ENCODE results near the gene HPS6. TPM values are rescaled to one million over a fixed set of nuclear protein-coding genes. Genes with fewer than 3 reads are reported as not detected.
"Not testable (repeated sequence)": the region's sequence is repeated elsewhere in the genome, so short reads cannot be mapped to it uniquely, and the experiment has no call there.

The HPS6 gene
- total and polyA plus RNA-seq, 4 donors = 12.2 to 18.3 (median 12.8) TPM

DNA sequence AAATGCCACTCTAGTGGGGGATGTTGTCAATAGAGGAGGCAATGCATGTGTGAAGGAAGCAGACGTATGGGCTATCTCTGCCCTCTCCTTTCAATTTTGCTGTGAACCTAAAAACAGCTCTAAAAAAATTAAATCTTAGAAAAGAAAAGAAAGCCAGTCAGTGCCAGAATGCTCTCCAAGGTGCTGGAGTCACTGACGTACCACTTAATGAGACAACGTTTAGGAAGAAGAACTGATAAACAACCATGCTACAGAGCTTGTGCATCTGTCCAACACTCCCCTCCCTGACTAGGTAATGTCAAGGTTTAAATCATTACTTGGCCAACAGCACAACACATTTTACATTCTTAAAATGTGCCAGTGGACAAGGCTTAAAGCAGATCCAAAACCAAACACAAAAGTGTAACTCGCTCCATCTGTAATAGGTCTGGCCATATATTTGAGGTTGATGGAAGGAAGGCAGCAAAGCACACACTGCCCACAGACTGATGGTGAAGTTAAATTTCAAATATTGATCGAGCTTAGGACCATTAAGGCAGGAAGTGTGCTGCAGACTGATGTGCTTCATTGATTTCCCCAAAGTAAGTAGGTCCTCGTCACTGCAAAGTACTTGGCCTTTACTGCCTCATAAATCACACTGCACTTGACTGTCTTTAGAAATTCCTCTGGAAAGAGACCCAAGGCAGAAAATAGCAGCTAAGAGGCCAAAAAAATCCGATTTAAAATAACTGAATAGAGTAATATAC, 24.7 kb upstream of the HPS6 start:
- peaks cover 21% of the 10 kb centered on the region for H3K36me3 ChIP-seq (ENCODE audit: control insufficient read depth, insufficient read depth, low read length)
- no peak overlapping the region for H3K4me3 ChIP-seq (ENCODE audit: low read depth, low read length)
- DNase-seq (ENCODE audit: low read depth in 4 of 6, low spot score in 6 of 6) = peak in 1 of 6 donors; percentile 74
- H3K27me3 ChIP-seq (ENCODE audit: control insufficient read depth, insufficient read depth, low read length) = no peaks in the 10 kb centered on the region
- no peaks in the 10 kb centered on the region for H3K9me3 ChIP-seq (ENCODE audit: control insufficient read depth, insufficient read depth, low read length)
- 13% methylated on average over 3 of the region's 7 CpGs for WGBS (ENCODE audit: insufficient coverage)
- peaks cover 9% of the 10 kb centered on the region for H3K4me1 ChIP-seq (ENCODE audit: control insufficient read depth, insufficient read depth, low read length)
- no peak overlapping the region for H3K27ac ChIP-seq (ENCODE audit: low read depth, low read length)

- DNase-seq (ENCODE audit: low read depth in 4 of 6, low spot score in 6 of 6) = no peak
- Histone ChIP-seq H3K27me3 (ENCODE audit: control insufficient read depth, insufficient read depth, low read length) (no peaks in the 10 kb centered on the region), H3K9me3 (ENCODE audit: control insufficient read depth, insufficient read depth, low read length) (no peaks in the 10 kb centered on the region), H3K36me3 (ENCODE audit: control insufficient read depth, insufficient read depth, low read length) (no peaks in the 10 kb centered on the region), H3K27ac (ENCODE audit: low read depth, low read length) (no peak overlapping the region), H3K4me3 (ENCODE audit: low read depth, low read length) (no peak overlapping the region), H3K4me1 (ENCODE audit: control insufficient read depth, insufficient read depth, low read length) (peaks cover 9% of the 10 kb centered on the region)
- 83% methylated on average over 1 of the region's 3 CpGs for WGBS (ENCODE audit: insufficient coverage)
Observed at GRCh38 chr10:102045292-102045691, 19.9 kb upstream of the HPS6 start.

DNA sequence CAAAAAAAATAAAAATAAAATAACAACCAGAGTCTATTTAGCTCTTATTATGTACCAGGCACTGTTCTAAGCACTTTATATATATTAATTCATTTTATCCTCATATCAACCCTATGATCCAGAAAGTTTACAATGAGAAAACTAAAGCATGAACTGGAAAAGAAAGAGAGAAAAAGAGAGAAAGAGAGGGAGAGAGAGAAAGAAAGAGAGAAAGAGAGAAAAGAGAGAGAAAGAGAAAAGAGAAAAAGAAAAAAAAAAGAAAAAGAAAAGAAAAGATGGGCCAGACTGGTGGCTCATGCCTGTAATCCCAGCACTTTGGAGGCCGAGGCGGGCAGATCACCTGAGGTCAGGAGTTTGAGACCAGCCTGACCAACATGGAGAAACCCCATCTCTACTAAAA, 19.1 kb upstream of the HPS6 start:
- Histone ChIP-seq H3K36me3 (ENCODE audit: control insufficient read depth, insufficient read depth, low read length) (no peaks in the 10 kb centered on the region), H3K4me1 (ENCODE audit: control insufficient read depth, insufficient read depth, low read length) (peaks cover 9% of the 10 kb centered on the region), H3K27ac (ENCODE audit: low read depth, low read length) (no peak overlapping the region), H3K4me3 (ENCODE audit: low read depth, low read length) (no peak overlapping the region), H3K9me3 (ENCODE audit: control insufficient read depth, insufficient read depth, low read length) (no peaks in the 10 kb centered on the region), H3K27me3 (ENCODE audit: control insufficient read depth, insufficient read depth, low read length) (no peaks in the 10 kb centered on the region)
- no peak for DNase-seq (ENCODE audit: low read depth in 4 of 6, low spot score in 6 of 6)
- no CpG with 5 or more reads among the region's 2 CpGs for WGBS (ENCODE audit: insufficient coverage)

- H3K4me3 ChIP-seq (ENCODE audit: low read depth, low read length) = peak overlapping the region; percentile 97
- not testable (repeated sequence) for DNase-seq (ENCODE audit: low read depth in 4 of 6, low spot score in 6 of 6); H3K27me3 ChIP-seq (ENCODE audit: control insufficient read depth, insufficient read depth, low read length); H3K9me3 ChIP-seq (ENCODE audit: control insufficient read depth, insufficient read depth, low read length); H3K36me3 ChIP-seq (ENCODE audit: control insufficient read depth, insufficient read depth, low read length)
- 69% methylated on average over 7 of the region's 34 CpGs for WGBS (ENCODE audit: insufficient coverage)
- H3K4me1 ChIP-seq (ENCODE audit: control insufficient read depth, insufficient read depth, low read length) = peaks cover 14% of the 10 kb centered on the region
- peak overlapping the region; percentile 86 for H3K27ac ChIP-seq (ENCODE audit: low read depth, low read length)
Observed at GRCh38 chr10:102054881-102055646, 10.1 kb upstream of the HPS6 start.

DNA sequence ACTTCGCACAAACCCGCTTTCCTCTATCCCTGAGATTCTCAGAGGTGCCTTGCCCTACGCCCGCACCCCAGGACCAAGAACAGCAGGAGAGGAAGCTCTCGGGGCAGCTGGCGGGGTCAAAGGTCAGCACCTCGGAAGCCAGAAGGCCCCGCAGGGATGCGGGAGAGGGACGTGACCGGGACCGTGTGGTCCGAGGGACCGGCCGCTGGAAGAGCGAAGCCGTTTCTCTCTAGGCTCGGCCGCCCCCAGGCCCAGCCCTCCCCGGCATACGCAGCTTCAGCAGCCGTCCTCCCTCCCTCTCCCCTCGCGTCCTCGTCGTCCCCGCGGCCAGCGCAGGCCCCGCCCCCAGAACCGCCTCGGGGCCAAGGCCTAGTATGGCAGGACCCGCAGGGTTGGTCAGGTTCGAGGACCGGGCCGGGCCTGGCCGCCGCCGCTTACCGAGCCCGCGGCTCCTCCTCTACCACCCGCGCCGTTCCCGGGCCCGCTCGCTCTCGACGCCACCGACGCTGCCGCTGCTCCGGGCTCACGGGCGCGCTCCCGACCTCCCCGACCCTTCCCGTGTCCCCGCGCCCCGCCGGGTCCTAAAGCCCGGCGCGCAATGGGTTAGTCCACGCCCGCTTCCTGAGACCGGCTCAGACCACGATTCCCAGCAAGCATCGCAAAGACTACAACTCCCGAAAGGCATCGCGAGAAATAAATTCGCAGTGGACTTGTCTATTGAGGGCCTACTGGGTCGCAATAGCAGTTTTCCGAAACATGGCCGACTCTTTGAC, 9.3 kb upstream of the HPS6 start, which contains the start of gene ARMH3:
Gene ARMH3, minus strand, starts transcription at position 527 of the 773 bp plus-strand sequence. CDS start 16,059 bp downstream, outside the sequence.
- H3K4me1 ChIP-seq (ENCODE audit: control insufficient read depth, insufficient read depth, low read length) = peaks cover 14% of the 10 kb centered on the region
- DNase-seq (ENCODE audit: low read depth in 4 of 6, low spot score in 6 of 6) = peak; percentile 93 to 99 (median 96)
- no peaks in the 10 kb centered on the region for H3K36me3 ChIP-seq (ENCODE audit: control insufficient read depth, insufficient read depth, low read length)
- WGBS (ENCODE audit: insufficient coverage) = under 1% methylated on average over 75 of the region's 79 CpGs
- peak within 1 kb of the TSS; percentile 86 for H3K27ac ChIP-seq (ENCODE audit: low read depth, low read length)
- no peaks in the 10 kb centered on the region for H3K27me3 ChIP-seq (ENCODE audit: control insufficient read depth, insufficient read depth, low read length)
- peak within 1 kb of the TSS; percentile 97 for H3K4me3 ChIP-seq (ENCODE audit: low read depth, low read length)
- no peaks in the 10 kb centered on the region for H3K9me3 ChIP-seq (ENCODE audit: control insufficient read depth, insufficient read depth, low read length)

- H3K36me3 ChIP-seq (ENCODE audit: control insufficient read depth, insufficient read depth, low read length) = no peaks in the 10 kb centered on the region
- DNase-seq (ENCODE audit: low read depth in 4 of 6, low spot score in 6 of 6) = no peak
- peaks cover 12% of the 10 kb centered on the region for H3K4me1 ChIP-seq (ENCODE audit: control insufficient read depth, insufficient read depth, low read length)
- no peak overlapping the region for H3K27ac ChIP-seq (ENCODE audit: low read depth, low read length)
- no peaks in the 10 kb centered on the region for H3K27me3 ChIP-seq (ENCODE audit: control insufficient read depth, insufficient read depth, low read length)
- H3K9me3 ChIP-seq (ENCODE audit: control insufficient read depth, insufficient read depth, low read length) = no peaks in the 10 kb centered on the region
- H3K4me3 ChIP-seq (ENCODE audit: low read depth, low read length) = no peak overlapping the region
Observed at GRCh38 chr10:102059987-102060386, 5.2 kb upstream of the HPS6 start.

- Histone ChIP-seq H3K4me1 (ENCODE audit: control insufficient read depth, insufficient read depth, low read length) (peaks cover 24% of the 10 kb centered on the region), H3K36me3 (ENCODE audit: control insufficient read depth, insufficient read depth, low read length) (peaks cover 23% of the 10 kb centered on the region), H3K27ac (ENCODE audit: low read depth, low read length) (peak overlapping the region; percentile 47), H3K27me3 (ENCODE audit: control insufficient read depth, insufficient read depth, low read length) (no peaks in the 10 kb centered on the region), H3K9me3 (ENCODE audit: control insufficient read depth, insufficient read depth, low read length) (no peaks in the 10 kb centered on the region), H3K4me3 (ENCODE audit: low read depth, low read length) (peak overlapping the region; percentile 52)
- no peak for DNase-seq (ENCODE audit: low read depth in 4 of 6, low spot score in 6 of 6)
- WGBS (ENCODE audit: insufficient coverage) = 86% methylated on average over 1 of the region's 2 CpGs
Observed at GRCh38 chr10:102064503-102064867, 664 bp upstream of the HPS6 start.

DNA sequence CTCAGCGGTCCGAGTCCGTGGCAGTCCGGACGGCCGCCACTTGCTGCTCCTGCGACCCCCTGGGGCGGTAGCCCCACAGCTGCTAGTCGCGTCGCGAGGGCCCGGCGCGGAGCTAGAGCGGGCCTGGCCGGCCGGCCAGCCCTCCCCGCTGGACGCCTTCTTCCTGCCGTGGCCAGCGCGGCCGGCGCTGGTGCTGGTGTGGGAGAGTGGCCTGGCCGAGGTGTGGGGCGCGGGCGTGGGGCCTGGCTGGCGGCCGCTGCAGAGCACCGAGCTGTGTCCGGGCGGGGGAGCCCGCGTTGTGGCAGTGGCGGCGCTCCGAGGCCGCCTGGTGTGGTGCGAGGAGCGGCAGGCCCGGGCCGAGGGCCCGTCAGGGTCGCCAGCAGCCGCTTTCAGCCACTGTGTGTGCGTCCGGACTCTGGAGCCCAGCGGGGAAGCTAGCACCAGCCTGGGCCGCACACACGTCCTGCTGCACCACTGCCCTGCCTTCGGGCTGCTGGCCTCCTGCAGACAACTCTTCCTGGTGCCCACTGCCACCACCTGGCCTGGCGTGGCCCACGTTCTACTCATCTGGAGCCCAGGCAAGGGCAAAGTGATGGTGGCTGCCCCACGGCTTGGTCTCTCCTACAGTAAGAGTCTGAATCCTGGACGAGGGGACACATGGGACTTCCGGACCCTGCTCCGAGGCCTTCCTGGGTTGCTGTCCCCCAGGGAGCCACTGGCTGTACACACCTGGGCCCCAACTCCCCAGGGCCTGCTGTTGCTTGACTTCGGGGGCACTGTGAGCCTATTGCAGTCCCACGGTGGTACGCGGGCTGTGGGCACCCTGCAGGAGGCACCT, 631 bp downstream of the HPS6 start:
- peak overlapping the region; percentile 52 for H3K4me3 ChIP-seq (ENCODE audit: low read depth, low read length)
- H3K36me3 ChIP-seq (ENCODE audit: control insufficient read depth, insufficient read depth, low read length) = peaks cover 29% of the 10 kb centered on the region
- WGBS (ENCODE audit: insufficient coverage) = 10% methylated on average over 63 of the region's 63 CpGs
- H3K4me1 ChIP-seq (ENCODE audit: control insufficient read depth, insufficient read depth, low read length) = peaks cover 24% of the 10 kb centered on the region
- H3K9me3 ChIP-seq (ENCODE audit: control insufficient read depth, insufficient read depth, low read length) = no peaks in the 10 kb centered on the region
- H3K27ac ChIP-seq (ENCODE audit: low read depth, low read length) = no peak overlapping the region
- DNase-seq (ENCODE audit: low read depth in 4 of 6, low spot score in 6 of 6) = peak in 1 of 6 donors; percentile 48
- no peaks in the 10 kb centered on the region for H3K27me3 ChIP-seq (ENCODE audit: control insufficient read depth, insufficient read depth, low read length)

All from spinal cord (tissue), 10 donors.